ENCODE measurements around the gene AGK.

AGK gene

GRCh38 chr7:141541375-141541774, 9.8 kb upstream of the AGK start:
- no peak for TF ChIP-seq POLR2A (IDR thresholded peaks at IDR 0.05; ENCODE audit: extremely low read depth, insufficient read length)
- no peak for TF ChIP-seq CTCF (IDR thresholded peaks at IDR 0.05; ENCODE audit: low read depth, low read length)
- TF ChIP-seq MAX (IDR thresholded peaks at IDR 0.05; ENCODE audit: low read depth, low read length): no peak
- no peak for TF ChIP-seq MYC (IDR thresholded peaks at IDR 0.05; ENCODE audit: low read depth, low read length)
- no peak for DNase-seq (ENCODE audit: low read depth)
- no peak overlapping the region for H3K4me3 ChIP-seq (ENCODE audit: low read depth, low read length)

- no peak overlapping the region for H3K4me3 ChIP-seq (ENCODE audit: low read depth, low read length)
- TF ChIP-seq MYC (IDR thresholded peaks at IDR 0.05; ENCODE audit: low read depth, low read length) (no peak), POLR2A (IDR thresholded peaks at IDR 0.05; ENCODE audit: extremely low read depth, insufficient read length) (no peak), CTCF (IDR thresholded peaks at IDR 0.05; ENCODE audit: low read depth, low read length) (no peak), MAX (IDR thresholded peaks at IDR 0.05; ENCODE audit: low read depth, low read length) (no peak)
- no peak for DNase-seq (ENCODE audit: low read depth)
Measured at GRCh38 chr7:141544831-141545230, 6.4 kb upstream of the AGK start.

DNA sequence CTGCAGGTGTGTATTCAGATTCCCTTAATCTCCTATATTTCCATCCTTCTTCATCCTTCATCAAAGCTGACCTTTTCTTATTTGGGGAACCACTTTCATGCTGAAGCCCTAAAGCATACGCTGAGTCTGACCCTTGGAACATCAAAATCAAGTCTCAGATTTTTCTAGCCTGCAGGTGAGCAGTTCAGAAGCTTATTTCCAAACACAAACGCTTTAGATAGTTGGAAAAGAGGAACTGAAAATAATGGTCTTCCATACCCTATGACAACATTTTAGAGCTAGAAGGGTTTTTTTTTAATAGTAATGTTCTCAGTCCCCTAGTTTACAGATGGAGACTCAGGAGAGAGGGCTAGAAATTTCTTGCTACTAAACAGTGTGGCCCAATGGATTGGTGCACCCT, 1.6 kb upstream of the AGK start:
- no peak overlapping the region for H3K4me3 ChIP-seq (ENCODE audit: low read depth, low read length)

GRCh38 chr7:141550386-141551093, 670 bp upstream of the AGK start:
- no peak for DNase-seq (ENCODE audit: low read depth)
- TF ChIP-seq CTCF (IDR thresholded peaks at IDR 0.05; ENCODE audit: low read depth, low read length): no peak
- TF ChIP-seq MAX (IDR thresholded peaks at IDR 0.05; ENCODE audit: low read depth, low read length): no peak
- no peak for TF ChIP-seq POLR2A (IDR thresholded peaks at IDR 0.05; ENCODE audit: extremely low read depth, insufficient read length)
- TF ChIP-seq MYC (IDR thresholded peaks at IDR 0.05; ENCODE audit: low read depth, low read length): no peak
- peak overlapping the region; percentile 44 for H3K4me3 ChIP-seq (ENCODE audit: low read depth, low read length)

More for the DNA sequence above, 1.6 kb upstream of the AGK start:
- TF ChIP-seq POLR2A (IDR thresholded peaks at IDR 0.05; ENCODE audit: extremely low read depth, insufficient read length) (no peak), MYC (IDR thresholded peaks at IDR 0.05; ENCODE audit: low read depth, low read length) (no peak), MAX (IDR thresholded peaks at IDR 0.05; ENCODE audit: low read depth, low read length) (no peak), CTCF (IDR thresholded peaks at IDR 0.05; ENCODE audit: low read depth, low read length) (no peak)
- no peak for DNase-seq (ENCODE audit: low read depth)

DNA sequence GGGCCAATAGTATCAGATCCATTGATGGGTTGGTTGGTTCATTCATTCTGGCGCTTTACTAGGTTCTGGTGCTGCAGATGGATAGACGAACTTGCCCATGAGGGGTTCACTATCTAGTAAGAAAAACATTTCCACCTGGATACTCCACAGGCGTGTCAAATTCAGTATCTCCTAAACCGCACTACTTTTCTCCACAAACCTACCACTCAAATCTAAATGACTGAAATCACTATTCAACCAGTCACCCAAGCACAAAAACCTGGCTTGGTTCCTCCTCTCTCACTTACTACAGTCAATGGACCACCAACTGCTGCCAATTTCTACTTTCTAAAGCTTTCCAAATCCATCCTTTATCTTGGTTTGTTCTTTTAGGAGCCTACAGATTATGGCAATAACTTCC, 572 bp downstream of the AGK start:
- peak overlapping the region; percentile 80 for H3K4me3 ChIP-seq (ENCODE audit: low read depth, low read length)
- TF ChIP-seq MYC (IDR thresholded peaks at IDR 0.05; ENCODE audit: low read depth, low read length) (no peak), CTCF (IDR thresholded peaks at IDR 0.05; ENCODE audit: low read depth, low read length) (no peak), POLR2A (IDR thresholded peaks at IDR 0.05; ENCODE audit: extremely low read depth, insufficient read length) (no peak), MAX (IDR thresholded peaks at IDR 0.05; ENCODE audit: low read depth, low read length) (no peak)
- no peak for DNase-seq (ENCODE audit: low read depth)
